Suprapubic skin (tissue), 4 donors: ENCODE results near the gene ATRN. TPM values are rescaled to one million over a fixed set of nuclear protein-coding genes. Genes with fewer than 3 reads are reported as not detected.

Experiments used
- DNase-seq, 2 donors: peaks; one replicate each; pipeline ENCODE4 v3.0.0-alpha.2; 2019; ENCODE audit warnings: low spot score in 2 of 2
- H3K27ac ChIP-seq: fragments of 200-600 bp; sonication (generic); one replicate; pipeline ENCODE4 v1.5.1; 2019
- H3K27me3 ChIP-seq: fragments of 200-600 bp; sonication (generic); one replicate; pipeline ENCODE4 v1.5.1; 2019
- H3K36me3 ChIP-seq: fragments of 200-600 bp; sonication (generic); one replicate; pipeline ENCODE4 v1.5.1; 2019
- H3K4me1 ChIP-seq: fragments of 200-600 bp; sonication (generic); one replicate; pipeline ENCODE4 v1.5.1; 2019
- H3K4me3 ChIP-seq: fragments of 200-600 bp; sonication (generic); one replicate; pipeline ENCODE4 v1.5.1; 2019; ENCODE audit warnings: mild to moderate bottlenecking
- H3K9me3 ChIP-seq: fragments of 200-600 bp; sonication (generic); one replicate; pipeline ENCODE4 v1.5.1; 2019
- EP300 ChIP-seq: sonication (generic); formaldehyde crosslinking; IDR thresholded peaks from one replicate; pipeline ENCODE4 v1.6.1; 2017; ENCODE audit warnings: antibody characterized with exemption
- POLR2A ChIP-seq, 2 donors: fragments of 450-650 bp; IDR thresholded peaks; one replicate each; pipeline ENCODE4 v1.6.1; 2017; ENCODE audit warnings: antibody characterized with exemption in 2 of 2, mild to moderate bottlenecking in 2 of 2, moderate library complexity in 2 of 2
- POLR2AphosphoS5 ChIP-seq, 3 donors: sonication (generic); formaldehyde crosslinking; IDR thresholded peaks; one replicate each; pipeline ENCODE4 v1.6.1; 2017; ENCODE audit warnings: antibody characterized with exemption in 3 of 3
- WGBS: methylation state at CpG from one replicate; pipeline ENCODE4 v1.1.5; 2018; 5-methylcytosine and 5-hydroxymethylcytosine counted together
- total RNA-seq, 4 donors: library from RNA; depleted of rRNA; stranded (reverse); fragments of >200 nt; gene quantifications; one replicate each; pipeline ENCODE4 v1.1.0, GENCODE V29; 2016
- TF ChIP-seq, protein P1 (sequence below), 2 donors: fragments of 200-600 bp in 1 of 2; fragments of 450-650 bp in 1 of 2; sonication (generic) in 1 of 2; IDR thresholded peaks; one replicate each; pipeline ENCODE4 v1.5.1; 2016 to 2019; ENCODE audit warnings: antibody characterized with exemption in 2 of 2, mild to moderate bottlenecking in 1 of 2, moderate library complexity in 1 of 2

The ATRN gene
- total RNA-seq, 4 donors from 2014 or later: 23.3 to 39.1 (median 28.3) TPM

DNA sequence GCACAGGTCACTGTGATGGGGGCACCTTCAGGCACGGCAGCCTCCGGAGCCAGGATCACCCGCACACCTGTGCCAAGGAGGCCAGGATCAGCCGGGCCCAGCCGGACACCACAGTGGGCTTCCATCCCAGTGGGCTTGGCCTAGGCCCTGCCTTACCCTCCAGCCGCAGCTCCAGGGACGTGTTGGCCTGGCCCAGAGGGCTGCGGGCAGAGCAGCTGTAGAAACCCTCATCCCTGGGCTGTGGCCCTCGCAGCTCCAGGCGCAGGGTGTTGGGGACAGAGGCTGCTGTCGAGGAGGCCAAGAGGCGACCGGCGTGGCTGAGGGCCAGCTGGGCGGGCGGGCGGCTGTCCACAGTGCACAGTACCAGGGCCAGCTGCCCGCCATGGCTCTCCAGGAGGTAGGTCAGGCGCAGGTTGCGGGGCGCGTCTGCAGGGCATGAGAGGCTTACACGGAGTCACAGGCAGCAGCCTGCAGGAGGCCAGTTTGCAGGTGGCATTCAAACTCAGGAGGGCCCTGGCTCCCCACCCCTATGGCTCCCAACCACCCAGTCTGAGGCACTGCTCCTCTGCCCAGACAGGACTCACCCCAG, 222.0 kb downstream of the ATRN start:
- H3K9me3 ChIP-seq: no peaks in the 10 kb centered on the region
- H3K27ac ChIP-seq: no peak overlapping the region
- no peaks in the 10 kb centered on the region for H3K27me3 ChIP-seq
- no peak for TF ChIP-seq POLR2A (IDR thresholded peaks at IDR 0.05)
- TF ChIP-seq, protein P1, sequence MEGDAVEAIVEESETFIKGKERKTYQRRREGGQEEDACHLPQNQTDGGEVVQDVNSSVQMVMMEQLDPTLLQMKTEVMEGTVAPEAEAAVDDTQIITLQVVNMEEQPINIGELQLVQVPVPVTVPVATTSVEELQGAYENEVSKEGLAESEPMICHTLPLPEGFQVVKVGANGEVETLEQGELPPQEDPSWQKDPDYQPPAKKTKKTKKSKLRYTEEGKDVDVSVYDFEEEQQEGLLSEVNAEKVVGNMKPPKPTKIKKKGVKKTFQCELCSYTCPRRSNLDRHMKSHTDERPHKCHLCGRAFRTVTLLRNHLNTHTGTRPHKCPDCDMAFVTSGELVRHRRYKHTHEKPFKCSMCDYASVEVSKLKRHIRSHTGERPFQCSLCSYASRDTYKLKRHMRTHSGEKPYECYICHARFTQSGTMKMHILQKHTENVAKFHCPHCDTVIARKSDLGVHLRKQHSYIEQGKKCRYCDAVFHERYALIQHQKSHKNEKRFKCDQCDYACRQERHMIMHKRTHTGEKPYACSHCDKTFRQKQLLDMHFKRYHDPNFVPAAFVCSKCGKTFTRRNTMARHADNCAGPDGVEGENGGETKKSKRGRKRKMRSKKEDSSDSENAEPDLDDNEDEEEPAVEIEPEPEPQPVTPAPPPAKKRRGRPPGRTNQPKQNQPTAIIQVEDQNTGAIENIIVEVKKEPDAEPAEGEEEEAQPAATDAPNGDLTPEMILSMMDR (IDR thresholded peaks at IDR 0.05): no peak
- no peak for TF ChIP-seq POLR2AphosphoS5 (IDR thresholded peaks at IDR 0.05)
- no peak for TF ChIP-seq EP300
- no CpG with 5 or more reads among the region's 23 CpGs for WGBS
- H3K4me3 ChIP-seq: no peak overlapping the region
- no peaks in the 10 kb centered on the region for H3K4me1 ChIP-seq
- no peak for DNase-seq
- H3K36me3 ChIP-seq: no peaks in the 10 kb centered on the region

- Histone ChIP-seq H3K36me3 (no peaks in the 10 kb centered on the region), H3K27ac (no peak overlapping the region), H3K4me3 (no peak overlapping the region), H3K9me3 (no peaks in the 10 kb centered on the region), H3K4me1 (no peaks in the 10 kb centered on the region), H3K27me3 (no peaks in the 10 kb centered on the region)
- 87% methylated on average over 3 of the region's 13 CpGs for WGBS
- TF ChIP-seq EP300 (no peak), POLR2AphosphoS5 (IDR thresholded peaks at IDR 0.05) (no peak), POLR2A (IDR thresholded peaks at IDR 0.05) (no peak)
- TF ChIP-seq, protein P1 (IDR thresholded peaks at IDR 0.05): no peak
- DNase-seq: no peak
Observed at GRCh38 chr20:3693376-3693775, 222.6 kb downstream of the ATRN start.

DNA sequence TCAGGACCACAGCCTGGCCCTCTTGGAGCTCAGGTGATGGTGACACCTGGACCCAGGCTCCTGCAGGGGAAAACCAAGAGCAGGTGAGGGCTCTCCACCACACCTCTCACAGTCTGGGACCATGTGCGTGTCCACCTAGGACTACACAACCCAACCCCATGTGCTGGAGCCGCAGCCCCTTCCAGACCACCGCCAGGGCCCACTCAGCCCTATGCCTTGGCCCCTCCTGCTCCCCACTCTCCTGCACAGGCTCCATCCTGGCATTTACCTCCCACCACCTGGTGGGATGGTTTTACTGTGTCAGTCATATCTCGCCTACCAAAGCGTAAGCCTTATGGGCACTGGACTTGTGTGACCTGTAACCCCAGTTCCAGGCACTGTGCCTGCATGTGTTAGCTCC, 224.0 kb downstream of the ATRN start:
- DNase-seq: no peak
- no peaks in the 10 kb centered on the region for H3K9me3 ChIP-seq
- H3K27ac ChIP-seq: no peak overlapping the region
- no peak overlapping the region for H3K4me3 ChIP-seq
- no peaks in the 10 kb centered on the region for H3K27me3 ChIP-seq
- WGBS: 96% methylated on average over 5 of the region's 5 CpGs
- no peaks in the 10 kb centered on the region for H3K4me1 ChIP-seq
- no peaks in the 10 kb centered on the region for H3K36me3 ChIP-seq
- TF ChIP-seq, protein P1 (IDR thresholded peaks at IDR 0.05): no peak
- no peak for TF ChIP-seq EP300
- no peak for TF ChIP-seq POLR2A (IDR thresholded peaks at IDR 0.05)
- no peak for TF ChIP-seq POLR2AphosphoS5 (IDR thresholded peaks at IDR 0.05)

DNA sequence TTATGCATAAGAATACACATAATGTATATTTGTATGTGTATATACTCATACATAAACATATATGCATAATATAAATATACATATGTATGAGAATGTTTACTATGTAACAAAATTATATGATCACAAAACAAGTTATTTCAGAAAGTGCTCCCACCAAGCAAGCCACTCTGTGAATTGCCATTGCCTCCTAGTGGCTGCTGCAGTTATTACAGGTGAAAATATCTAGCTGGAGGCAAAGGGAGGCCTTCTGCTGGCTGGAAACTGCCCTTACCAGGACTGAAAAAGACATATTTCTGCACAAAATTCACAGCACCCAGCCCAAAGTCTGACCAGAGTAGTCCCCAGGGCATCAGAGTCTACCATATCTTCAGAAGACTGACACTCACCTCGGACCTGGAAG, 225.4 kb downstream of the ATRN start:
- Histone ChIP-seq H3K27me3 (no peaks in the 10 kb centered on the region), H3K4me3 (no peak overlapping the region), H3K36me3 (no peaks in the 10 kb centered on the region), H3K9me3 (no peaks in the 10 kb centered on the region), H3K27ac (no peak overlapping the region), H3K4me1 (no peaks in the 10 kb centered on the region)
- WGBS: 100% methylated on average over 1 of the region's 1 CpG
- no peak for TF ChIP-seq POLR2A (IDR thresholded peaks at IDR 0.05)
- TF ChIP-seq, protein P1 (IDR thresholded peaks at IDR 0.05): no peak
- TF ChIP-seq POLR2AphosphoS5 (IDR thresholded peaks at IDR 0.05): no peak
- TF ChIP-seq EP300: no peak
- DNase-seq: no peak

DNA sequence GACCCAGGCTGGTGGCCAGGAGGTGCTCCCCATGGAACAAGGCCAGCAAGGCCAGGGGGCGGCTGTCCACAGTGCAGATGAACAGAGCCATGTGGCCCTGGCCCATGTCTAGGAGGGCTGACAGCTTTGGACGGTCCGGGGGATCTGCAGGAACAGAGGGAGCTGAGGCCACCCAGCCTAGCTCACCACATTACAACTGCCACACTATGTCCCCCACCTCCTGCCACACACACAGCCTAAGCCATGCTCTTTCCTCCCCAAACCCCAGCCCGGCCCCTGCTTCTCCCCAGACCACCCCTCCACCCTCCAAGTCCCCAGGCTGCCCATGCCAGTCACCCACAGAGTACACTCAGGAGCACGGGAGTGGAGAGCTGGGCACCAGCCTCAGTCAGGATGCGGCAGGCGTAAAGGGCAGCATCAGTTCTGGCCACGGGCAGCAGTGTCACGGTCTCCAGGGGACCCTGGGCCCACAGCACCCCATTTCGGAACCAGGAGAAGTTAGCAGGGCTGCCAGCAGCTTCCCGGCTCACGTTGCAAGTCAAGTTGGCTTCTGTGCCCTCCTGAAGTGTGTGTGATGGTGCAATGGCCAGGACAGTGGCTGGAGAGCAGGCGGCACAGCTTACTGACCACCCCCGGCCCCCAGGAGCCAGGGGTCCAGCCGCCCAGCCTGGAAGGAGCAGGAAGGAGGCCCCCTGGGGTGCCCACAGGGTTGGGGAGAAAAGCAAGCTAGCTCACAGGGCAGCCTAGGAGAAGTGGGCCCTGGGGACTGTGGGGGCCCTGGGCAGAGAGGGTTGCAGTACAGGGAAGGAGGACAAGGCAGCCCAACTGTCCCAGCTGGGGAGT, 226.1 kb downstream of the ATRN start:
- Histone ChIP-seq H3K4me1 (no peaks in the 10 kb centered on the region), H3K36me3 (no peaks in the 10 kb centered on the region), H3K27me3 (no peaks in the 10 kb centered on the region), H3K4me3 (no peak overlapping the region), H3K9me3 (no peaks in the 10 kb centered on the region), H3K27ac (no peak overlapping the region)
- 100% methylated on average over 1 of the region's 15 CpGs for WGBS
- TF ChIP-seq POLR2AphosphoS5 (IDR thresholded peaks at IDR 0.05): no peak
- no peak for TF ChIP-seq EP300
- TF ChIP-seq, protein P1 (IDR thresholded peaks at IDR 0.05): no peak
- TF ChIP-seq POLR2A (IDR thresholded peaks at IDR 0.05): no peak
- DNase-seq: no peak
